Kidney tubule cell (primary cell): ENCODE results near the gene NEK2.
"Not testable (repeated sequence)": the region's sequence is repeated elsewhere in the genome, so short reads cannot be mapped to it uniquely, and the experiment has no call there.

Source experiments
- DNase-seq: peaks from one replicate; pipeline ENCODE4 v3.0.0-alpha.2; 2018; ENCODE audit warnings: low spot score

NEK2 gene

GRCh38 chr1:211695135-211695816 lies 19.9 kb upstream of the NEK2 start:
- no peak for DNase-seq

- not testable (repeated sequence) for DNase-seq
Measured at GRCh38 chr1:211693911-211694310, 18.5 kb upstream of the NEK2 start.

GRCh38 chr1:211688421-211688820 lies 13.0 kb upstream of the NEK2 start:
- DNase-seq: no peak

GRCh38 chr1:211687462-211688215 lies 12.2 kb upstream of the NEK2 start:
- no peak for DNase-seq

GRCh38 chr1:211685823-211686222 lies 10.4 kb upstream of the NEK2 start:
- no peak for DNase-seq

- DNase-seq: no peak
Measured at GRCh38 chr1:211684791-211685190, 9.4 kb upstream of the NEK2 start.

- no peak for DNase-seq
Measured at GRCh38 chr1:211684331-211684730, 8.9 kb upstream of the NEK2 start.

- DNase-seq: no peak
Measured at GRCh38 chr1:211683396-211684297, 8.2 kb upstream of the NEK2 start.

- DNase-seq: peak; percentile 11
Measured at GRCh38 chr1:211682186-211682585, 6.8 kb upstream of the NEK2 start.

- DNase-seq: peak; percentile 92
Measured at GRCh38 chr1:211680752-211681327, 5.4 kb upstream of the NEK2 start.

GRCh38 chr1:211677659-211678058 lies 2.2 kb upstream of the NEK2 start:
- DNase-seq: no peak

- DNase-seq: no peak
Measured at GRCh38 chr1:211676761-211677160, 1.3 kb upstream of the NEK2 start.

- no peak for DNase-seq
Measured at GRCh38 chr1:211676106-211676583, 724 bp upstream of the NEK2 start.

- no peak for DNase-seq
Measured at GRCh38 chr1:211667065-211667617, 8.3 kb downstream of the NEK2 start.

GRCh38 chr1:211660718-211661222 lies 14.7 kb downstream of the NEK2 start:
- DNase-seq: no peak

GRCh38 chr1:211656728-211657127 lies 18.7 kb downstream of the NEK2 start:
- no peak for DNase-seq

GRCh38 chr1:211654838-211655787 lies 20.3 kb downstream of the NEK2 start:
- DNase-seq: peak; percentile 82

GRCh38 chr1:211653959-211654496 lies 21.4 kb downstream of the NEK2 start:
- no peak for DNase-seq

- DNase-seq: no peak
Measured at GRCh38 chr1:211653293-211653692, 22.1 kb downstream of the NEK2 start.

GRCh38 chr1:211652371-211652770 lies 23.1 kb downstream of the NEK2 start:
- no peak for DNase-seq
